ENCODE results near the gene CACNA1C.

Gene CACNA1C

GRCh38 chr12:2625289-2625612, 572.5 kb downstream of the CACNA1C start:
- Histone ChIP-seq H3K79me2 (ENCODE audit: insufficient read depth, low read length) (no peaks in the 10 kb centered on the region), H3K4me3 (ENCODE audit: low read depth in 1 of 2, low read length in 2 of 2) (no peak overlapping the region), H3K4me2 (ENCODE audit: insufficient read depth, low read length) (no peak overlapping the region), H3K36me3 (ENCODE audit: insufficient read depth, low read length) (no peaks in the 10 kb centered on the region), H4K20me1 (ENCODE audit: insufficient read depth, low read length) (no peaks in the 10 kb centered on the region), H3K9ac (ENCODE audit: low read depth, low read length) (no peak overlapping the region), H3K27me3 (ENCODE audit: insufficient read depth, low read length, poor library complexity) (peaks cover 36% of the 10 kb centered on the region), H3K4me1 (ENCODE audit: insufficient read depth, low read length) (no peaks in the 10 kb centered on the region), H2AFZ (ENCODE audit: low read depth, low read length) (no peak overlapping the region), H3K9me3 (ENCODE audit: insufficient read depth, low read length, severe bottlenecking) (no peaks in the 10 kb centered on the region), H3K27ac (ENCODE audit: low read length) (no peak overlapping the region)
- TF ChIP-seq CTCF (IDR thresholded peaks at IDR 0.05; ENCODE audit: borderline replicate concordance, extremely low read depth, low read length, poor library complexity, severe bottlenecking) (no peak), EZH2 (IDR thresholded peaks at IDR 0.05; ENCODE audit: borderline replicate concordance, low read depth, low read length, severe bottlenecking) (no peak)
- DNase-seq (no peak), ATAC-seq (ENCODE audit: insufficient read depth, low read depth) (no peak)

DNA sequence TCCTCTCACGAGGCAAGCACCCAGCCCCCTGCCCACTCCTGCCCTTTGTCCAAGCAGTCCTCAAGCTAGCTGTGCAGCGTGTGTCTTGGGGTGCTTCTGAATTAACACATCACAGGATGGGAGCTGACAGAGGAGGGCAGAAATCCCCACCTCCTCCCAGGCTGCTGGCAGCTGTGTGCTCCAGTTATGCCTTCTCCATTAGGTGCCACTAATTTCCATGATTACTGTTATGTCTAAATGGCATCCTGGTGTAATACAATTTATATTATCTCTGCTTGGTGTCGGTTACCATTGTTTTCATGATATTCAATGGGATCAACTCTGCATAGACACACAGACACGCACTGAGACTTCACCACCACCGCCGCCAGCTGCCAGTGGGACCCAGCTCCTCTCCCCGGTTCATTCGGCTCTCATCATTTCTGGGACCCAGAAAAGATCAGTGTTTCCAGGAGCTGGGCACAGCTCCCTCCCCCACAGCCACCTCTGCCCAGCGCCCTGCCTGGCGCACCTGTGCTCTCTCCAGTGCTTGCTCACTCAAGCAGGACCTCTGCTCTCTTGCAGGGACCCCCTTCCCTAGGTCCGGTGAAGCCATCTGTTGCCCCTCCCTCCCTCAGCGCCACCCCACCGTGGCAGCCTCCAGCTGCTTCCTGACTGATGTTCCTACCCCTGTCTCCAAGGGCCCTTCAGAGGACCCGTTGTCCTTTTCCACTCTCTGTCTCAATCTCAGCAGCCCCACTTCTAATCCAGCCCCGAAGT, 574.5 kb downstream of the CACNA1C start:
- Histone ChIP-seq H2AFZ (ENCODE audit: low read depth, low read length) (no peak overlapping the region), H4K20me1 (ENCODE audit: insufficient read depth, low read length) (no peaks in the 10 kb centered on the region), H3K27ac (ENCODE audit: low read length) (no peak overlapping the region), H3K9ac (ENCODE audit: low read depth, low read length) (no peak overlapping the region), H3K27me3 (ENCODE audit: insufficient read depth, low read length, poor library complexity) (peaks cover 35% of the 10 kb centered on the region), H3K4me2 (ENCODE audit: insufficient read depth, low read length) (no peak overlapping the region), H3K36me3 (ENCODE audit: insufficient read depth, low read length) (no peaks in the 10 kb centered on the region), H3K4me1 (ENCODE audit: insufficient read depth, low read length) (no peaks in the 10 kb centered on the region), H3K4me3 (ENCODE audit: low read depth in 1 of 2, low read length in 2 of 2) (no peak overlapping the region), H3K79me2 (ENCODE audit: insufficient read depth, low read length) (no peaks in the 10 kb centered on the region), H3K9me3 (ENCODE audit: insufficient read depth, low read length, severe bottlenecking) (no peaks in the 10 kb centered on the region)
- no peak for TF ChIP-seq EZH2 (IDR thresholded peaks at IDR 0.05; ENCODE audit: borderline replicate concordance, low read depth, low read length, severe bottlenecking)
- no peak for TF ChIP-seq CTCF (IDR thresholded peaks at IDR 0.05; ENCODE audit: borderline replicate concordance, extremely low read depth, low read length, poor library complexity, severe bottlenecking)
- DNase-seq = no peak
- no peak for ATAC-seq (ENCODE audit: insufficient read depth, low read depth)

DNA sequence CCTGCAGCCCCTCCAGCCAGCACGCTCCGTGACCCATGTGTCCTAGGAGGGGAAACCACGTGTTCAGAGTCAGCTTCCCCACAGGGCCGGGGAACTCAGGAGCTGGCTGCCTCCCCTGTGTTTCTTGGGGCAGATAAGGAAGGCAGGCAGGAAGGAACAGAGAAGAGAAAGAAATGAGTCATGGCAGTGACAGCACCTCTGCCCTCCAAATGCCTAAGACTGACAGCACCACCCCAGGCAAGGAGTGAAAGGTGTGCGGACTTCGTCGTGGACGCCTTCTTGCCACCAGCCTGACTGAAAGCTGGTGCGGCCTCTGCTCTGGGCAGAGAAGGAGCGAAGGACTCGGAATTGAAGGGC, 575.0 kb downstream of the CACNA1C start:
- Histone ChIP-seq H3K9ac (ENCODE audit: low read depth, low read length) (no peak overlapping the region), H2AFZ (ENCODE audit: low read depth, low read length) (no peak overlapping the region), H3K4me3 (ENCODE audit: low read depth in 1 of 2, low read length in 2 of 2) (no peak overlapping the region), H3K79me2 (ENCODE audit: insufficient read depth, low read length) (no peaks in the 10 kb centered on the region), H3K27ac (ENCODE audit: low read length) (no peak overlapping the region), H3K27me3 (ENCODE audit: insufficient read depth, low read length, poor library complexity) (peaks cover 33% of the 10 kb centered on the region), H3K4me2 (ENCODE audit: insufficient read depth, low read length) (no peak overlapping the region), H3K4me1 (ENCODE audit: insufficient read depth, low read length) (no peaks in the 10 kb centered on the region), H3K9me3 (ENCODE audit: insufficient read depth, low read length, severe bottlenecking) (no peaks in the 10 kb centered on the region), H3K36me3 (ENCODE audit: insufficient read depth, low read length) (no peaks in the 10 kb centered on the region), H4K20me1 (ENCODE audit: insufficient read depth, low read length) (no peaks in the 10 kb centered on the region)
- ATAC-seq (ENCODE audit: insufficient read depth, low read depth) (no peak), DNase-seq (no peak)
- TF ChIP-seq EZH2 (IDR thresholded peaks at IDR 0.05; ENCODE audit: borderline replicate concordance, low read depth, low read length, severe bottlenecking) = no peak
- TF ChIP-seq CTCF (IDR thresholded peaks at IDR 0.05; ENCODE audit: borderline replicate concordance, extremely low read depth, low read length, poor library complexity, severe bottlenecking) = no peak

All from DND-41 (cell line).